Calu3 (cell line): ENCODE data around the gene ZMYND19. TPM values are rescaled to one million over a fixed set of nuclear protein-coding genes. Genes with fewer than 3 reads are reported as not detected.
"Not testable (repeated sequence)": the region's sequence is repeated elsewhere in the genome, so short reads cannot be mapped to it uniquely, and the experiment has no call there.

ENCODE experiments used
- BruUV-seq: library from RNA; stranded (reverse); fragments of 400-500 nt; replicated peaks from 2 replicates; lab custom pipeline; 2021; lab: Mats Ljungman, UMichigan
- CTCF ChIA-PET: fragments of 300-600 bp; sonication (Branson Sonifier 250); formaldehyde crosslinking; loops from one replicate; lab custom pipeline; 2022; ENCODE audit warnings: antibody characterized with exemption; lab: Charles Lee
- DNase-seq: peaks from one replicate; pipeline ENCODE4 v3.0.0; 2022
- H3K27ac Mint-ChIP-seq: one replicate; pipeline ENCODE4 v1.8.0; 2022; ENCODE audit warnings: mixed read lengths; ENCODE audit not compliant: unreplicated experiment
- H3K27me3 Mint-ChIP-seq: one replicate; pipeline ENCODE4 v1.8.0; 2022; ENCODE audit warnings: mixed read lengths; ENCODE audit not compliant: unreplicated experiment
- H3K36me3 Mint-ChIP-seq: one replicate; pipeline ENCODE4 v1.8.0; 2022; ENCODE audit warnings: mild to moderate bottlenecking, moderate library complexity, mixed read lengths; ENCODE audit not compliant: insufficient read depth, unreplicated experiment
- H3K4me1 Mint-ChIP-seq: one replicate; pipeline ENCODE4 v1.8.0; 2022; ENCODE audit warnings: mild to moderate bottlenecking, low read depth, mixed read lengths; ENCODE audit not compliant: unreplicated experiment
- H3K4me3 Mint-ChIP-seq: one replicate; pipeline ENCODE4 v1.8.0; 2022; ENCODE audit warnings: mild to moderate bottlenecking, low read depth, moderate library complexity, mixed read lengths; ENCODE audit not compliant: unreplicated experiment
- H3K9me3 Mint-ChIP-seq: one replicate; pipeline ENCODE4 v1.8.0; 2022; ENCODE audit warnings: low read depth, mixed read lengths; ENCODE audit not compliant: unreplicated experiment
- intact Hi-C: fragments of 100-400 bp; cut with micrococcal nuclease; formaldehyde crosslinking; loops from one replicate; pipeline ENCODE4 v1.10.0; 2022; ENCODE audit not compliant: unreplicated experiment
- total RNA-seq: library from RNA; stranded (reverse); gene quantifications from 2 replicates; pipeline ENCODE4 v1.2.3, GENCODE V29; 2022
- TF ChIP-seq, protein P1 (sequence below): fragments of 200-600 bp; IDR thresholded peaks from one replicate; pipeline ENCODE4 v1.8.0; 2022; ENCODE audit warnings: antibody characterized with exemption; ENCODE audit not compliant: unreplicated experiment

Gene ZMYND19
- total RNA-seq, 1 experiment from 2014 or later = 30.0 TPM

DNA sequence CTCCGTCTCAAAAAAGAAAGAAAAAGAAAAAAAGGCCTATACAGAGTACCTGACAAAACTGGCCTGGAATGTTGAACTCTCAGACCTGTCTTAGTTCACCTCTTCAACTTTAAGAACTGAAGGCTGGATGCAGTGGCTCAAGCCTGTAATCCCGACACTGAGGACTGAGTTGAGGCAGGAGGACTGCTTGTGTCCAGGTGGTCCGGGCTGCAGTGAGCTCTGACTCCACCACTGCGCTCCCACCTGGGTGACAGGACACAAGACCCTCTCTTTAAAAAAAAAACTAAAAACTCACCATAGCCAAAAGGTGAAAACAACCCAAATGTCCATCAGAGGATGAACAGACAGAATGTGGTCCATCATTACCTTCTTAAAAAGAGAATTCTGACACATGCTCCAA, 32.2 kb downstream of the ZMYND19 start:
- H3K27ac Mint-ChIP-seq = no peak overlapping the region
- CTCF ChIA-PET = interaction anchor here (0.6 kb wide), 1 partner anchor 307 kb away, joined by 4 read pairs; the partner anchor contains the start of gene STPG3
- no TSS peak for BruUV-seq
- no peaks in the 10 kb centered on the region for H3K27me3 Mint-ChIP-seq
- TF ChIP-seq, protein P1, sequence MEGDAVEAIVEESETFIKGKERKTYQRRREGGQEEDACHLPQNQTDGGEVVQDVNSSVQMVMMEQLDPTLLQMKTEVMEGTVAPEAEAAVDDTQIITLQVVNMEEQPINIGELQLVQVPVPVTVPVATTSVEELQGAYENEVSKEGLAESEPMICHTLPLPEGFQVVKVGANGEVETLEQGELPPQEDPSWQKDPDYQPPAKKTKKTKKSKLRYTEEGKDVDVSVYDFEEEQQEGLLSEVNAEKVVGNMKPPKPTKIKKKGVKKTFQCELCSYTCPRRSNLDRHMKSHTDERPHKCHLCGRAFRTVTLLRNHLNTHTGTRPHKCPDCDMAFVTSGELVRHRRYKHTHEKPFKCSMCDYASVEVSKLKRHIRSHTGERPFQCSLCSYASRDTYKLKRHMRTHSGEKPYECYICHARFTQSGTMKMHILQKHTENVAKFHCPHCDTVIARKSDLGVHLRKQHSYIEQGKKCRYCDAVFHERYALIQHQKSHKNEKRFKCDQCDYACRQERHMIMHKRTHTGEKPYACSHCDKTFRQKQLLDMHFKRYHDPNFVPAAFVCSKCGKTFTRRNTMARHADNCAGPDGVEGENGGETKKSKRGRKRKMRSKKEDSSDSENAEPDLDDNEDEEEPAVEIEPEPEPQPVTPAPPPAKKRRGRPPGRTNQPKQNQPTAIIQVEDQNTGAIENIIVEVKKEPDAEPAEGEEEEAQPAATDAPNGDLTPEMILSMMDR = no peak
- H3K36me3 Mint-ChIP-seq = peaks cover 25% of the 10 kb centered on the region
- DNase-seq = no peak
- H3K4me3 Mint-ChIP-seq = no peak overlapping the region
- no peaks in the 10 kb centered on the region for H3K9me3 Mint-ChIP-seq
- intact Hi-C loops = no loop called here
- H3K4me1 Mint-ChIP-seq = no peaks in the 10 kb centered on the region

DNA sequence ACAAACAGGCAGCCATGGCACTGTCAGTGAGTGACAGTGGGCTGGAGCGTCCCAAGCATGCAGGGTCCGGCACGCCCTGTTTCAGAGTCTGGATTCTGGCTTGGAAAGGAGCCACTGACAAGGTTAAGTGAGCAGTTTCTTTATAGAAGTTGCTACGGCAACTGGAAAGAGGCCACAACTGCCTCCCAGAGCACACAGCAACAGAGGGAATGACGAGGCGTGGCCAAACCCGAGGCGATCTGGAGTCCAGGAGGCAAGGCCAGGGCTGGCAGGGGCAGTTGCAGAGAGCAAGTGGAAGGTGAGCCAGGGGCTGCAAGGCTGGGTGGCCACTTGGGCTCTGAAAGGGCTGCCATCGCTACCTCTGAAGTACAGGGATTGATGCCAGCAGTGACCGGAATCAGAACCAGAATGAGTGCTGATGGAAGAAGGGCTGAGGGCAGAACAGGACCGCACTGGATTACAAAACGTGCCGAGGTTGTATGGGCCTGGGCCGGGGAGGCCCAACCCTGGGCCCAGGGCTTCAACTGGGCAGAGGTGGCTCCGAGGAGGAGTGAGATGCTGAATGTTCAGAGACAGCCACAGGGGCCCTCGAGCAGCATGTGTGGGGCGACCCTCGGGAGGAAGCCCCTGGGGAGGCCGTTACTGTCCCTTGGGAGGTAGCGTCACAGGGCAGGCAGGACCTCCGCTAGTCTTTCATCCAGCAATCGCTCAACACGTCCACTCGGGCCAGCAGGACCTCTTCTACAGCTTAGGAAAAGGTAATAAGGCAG, 34.1 kb downstream of the ZMYND19 start:
- TF ChIP-seq, protein P1 = no peak
- no peak for DNase-seq
- no TSS peak for BruUV-seq
- peaks cover 30% of the 10 kb centered on the region for H3K36me3 Mint-ChIP-seq
- no peaks in the 10 kb centered on the region for H3K9me3 Mint-ChIP-seq
- no peak overlapping the region for H3K27ac Mint-ChIP-seq
- no peaks in the 10 kb centered on the region for H3K4me1 Mint-ChIP-seq
- H3K4me3 Mint-ChIP-seq = no peak overlapping the region
- H3K27me3 Mint-ChIP-seq = no peaks in the 10 kb centered on the region
- CTCF ChIA-PET = no interaction called here
- intact Hi-C loops = no loop called here

DNA sequence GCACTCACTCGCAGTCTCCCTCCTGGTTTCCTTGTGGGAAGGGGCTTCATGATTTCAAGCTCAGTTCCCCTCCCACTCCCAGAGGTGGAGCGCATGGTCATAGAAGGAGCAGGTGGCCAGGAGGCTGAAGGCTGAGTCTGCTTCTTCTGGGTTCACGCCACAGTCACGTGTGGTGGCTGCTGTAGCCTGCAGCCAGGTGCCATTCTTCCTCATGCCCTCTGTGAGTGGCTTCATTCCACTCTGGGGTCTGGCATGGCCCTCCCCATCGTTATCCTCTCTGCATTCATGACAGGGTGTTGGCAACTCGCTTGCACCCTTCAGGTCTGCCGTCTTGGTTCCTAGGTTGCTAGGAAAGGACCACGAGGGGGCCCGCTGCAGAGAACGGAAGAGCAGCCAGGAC, 35.1 kb downstream of the ZMYND19 start:
- no peak overlapping the region for H3K27ac Mint-ChIP-seq
- H3K4me1 Mint-ChIP-seq = no peaks in the 10 kb centered on the region
- intact Hi-C loops = no loop called here
- TF ChIP-seq, protein P1 = no peak
- CTCF ChIA-PET = no interaction called here
- no peak for DNase-seq
- no TSS peak for BruUV-seq
- H3K27me3 Mint-ChIP-seq = no peaks in the 10 kb centered on the region
- H3K9me3 Mint-ChIP-seq = no peaks in the 10 kb centered on the region
- no peak overlapping the region for H3K4me3 Mint-ChIP-seq
- peaks cover 39% of the 10 kb centered on the region for H3K36me3 Mint-ChIP-seq

DNA sequence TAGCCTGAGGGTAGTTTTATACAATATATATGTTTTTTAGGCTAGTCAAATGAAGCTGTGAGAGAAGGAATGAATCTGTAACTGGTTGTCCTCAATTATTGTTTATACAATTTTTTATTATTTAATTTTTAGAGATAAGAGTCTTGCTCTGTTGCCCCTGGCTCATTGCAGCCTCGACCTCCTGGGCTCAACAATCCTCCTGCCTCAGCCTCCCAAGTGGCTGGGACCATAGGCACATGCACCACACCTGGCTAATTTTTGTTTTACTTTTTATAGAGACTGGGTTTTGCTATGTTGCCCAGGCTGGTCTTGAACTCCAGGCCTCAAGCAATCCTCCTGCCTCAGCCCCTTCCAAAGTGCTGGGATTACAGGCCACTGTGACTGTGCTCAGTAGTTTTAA, 36.0 kb downstream of the ZMYND19 start:
- H3K36me3 Mint-ChIP-seq = peaks cover 41% of the 10 kb centered on the region
- CTCF ChIA-PET = no interaction called here
- BruUV-seq = no TSS peak
- no peaks in the 10 kb centered on the region for H3K9me3 Mint-ChIP-seq
- no peak for DNase-seq
- no peak overlapping the region for H3K4me3 Mint-ChIP-seq
- H3K27ac Mint-ChIP-seq = no peak overlapping the region
- TF ChIP-seq, protein P1 = no peak
- H3K4me1 Mint-ChIP-seq = no peaks in the 10 kb centered on the region
- H3K27me3 Mint-ChIP-seq = no peaks in the 10 kb centered on the region
- intact Hi-C loops = no loop called here

DNA sequence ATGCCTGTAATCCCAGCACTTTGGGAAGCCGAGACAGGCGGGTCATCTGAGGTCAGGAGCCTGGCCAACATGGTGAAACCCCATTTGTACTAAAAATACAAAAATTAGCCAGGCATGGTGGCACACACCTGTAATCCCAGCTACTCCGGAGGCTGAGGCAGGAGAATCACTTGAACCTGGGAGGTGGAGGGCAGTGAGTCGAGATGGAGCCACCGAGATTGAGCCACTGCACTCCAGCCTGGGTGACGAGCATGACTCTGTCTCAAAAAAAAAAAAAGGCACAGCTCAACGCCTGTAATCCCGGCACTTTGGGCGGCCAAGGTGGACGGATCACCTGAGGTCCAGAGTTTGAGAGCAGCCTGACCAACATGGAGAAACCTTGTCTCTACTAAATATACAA, 36.7 kb downstream of the ZMYND19 start:
- DNase-seq, CTCF ChIA-PET, H3K27me3 Mint-ChIP-seq, intact Hi-C loops, H3K9me3 Mint-ChIP-seq, H3K27ac Mint-ChIP-seq, BruUV-seq, H3K4me3 Mint-ChIP-seq, H3K4me1 Mint-ChIP-seq: not testable (repeated sequence)
- H3K36me3 Mint-ChIP-seq = peaks cover 41% of the 10 kb centered on the region
